Measurements from ENCODE around the gene TGFBR2. TPM values are rescaled to one million over a fixed set of nuclear protein-coding genes. Genes with fewer than 3 reads are reported as not detected.

Gene TGFBR2
- total RNA-seq, 6 donors from 2014 or later, result 82.8 to 385 (median 285) TPM

GRCh38 chr3:30696403-30696819 lies 90.0 kb downstream of the TGFBR2 start:
- ATAC-seq (ENCODE audit: low FRiP score in 2 of 2) (no peak), DNase-seq (no peak)
- 50 to 65% methylated on average over 3 of the region's 3 CpGs for WGBS, 2 donors
- no peaks in the 10 kb centered on the region for H3K9me3 ChIP-seq
- no peak overlapping the region for H3K27ac ChIP-seq
- TF ChIP-seq POLR2AphosphoS5 (IDR thresholded peaks at IDR 0.05) (no peak), POLR2A (IDR thresholded peaks at IDR 0.05) (no peak), CTCF (IDR thresholded peaks at IDR 0.05) (no peak), EP300 (IDR thresholded peaks at IDR 0.05) (no peak)
- H3K36me3 ChIP-seq, result peaks cover 9 to 65% (median 21%) of the 10 kb centered on the region in 4 donors
- H3K27me3 ChIP-seq, result no peaks in the 10 kb centered on the region
- H3K4me1 ChIP-seq, result peaks cover 2 to 21% (median 18%) of the 10 kb centered on the region in 4 donors
- H3K4me3 ChIP-seq, result no peak overlapping the region

- DNase-seq (no peak), ATAC-seq (ENCODE audit: low FRiP score in 2 of 2) (no peak)
- Histone ChIP-seq H3K36me3 (peaks cover 7 to 60% (median 19%) of the 10 kb centered on the region in 4 donors), H3K27ac (no peak overlapping the region), H3K4me1 (peaks cover 0 to 16% (median 13%) of the 10 kb centered on the region in 4 donors), H3K27me3 (no peaks in the 10 kb centered on the region), H3K9me3 (no peaks in the 10 kb centered on the region), H3K4me3 (no peak overlapping the region)
- TF ChIP-seq EP300 (IDR thresholded peaks at IDR 0.05) (no peak), POLR2A (IDR thresholded peaks at IDR 0.05) (no peak), POLR2AphosphoS5 (IDR thresholded peaks at IDR 0.05) (no peak), CTCF (IDR thresholded peaks at IDR 0.05) (no peak)
- WGBS, 2 donors, result 88% methylated on average over 2 of the region's 2 CpGs
Observed at GRCh38 chr3:30696896-30697295, 90.5 kb downstream of the TGFBR2 start.

GRCh38 chr3:30698549-30698948 lies 92.1 kb downstream of the TGFBR2 start:
- H3K4me1 ChIP-seq, result peaks cover 0 to 4% (median 1%) of the 10 kb centered on the region in 4 donors
- peaks cover 5 to 45% (median 10%) of the 10 kb centered on the region in 4 donors for H3K36me3 ChIP-seq
- H3K27me3 ChIP-seq, result no peaks in the 10 kb centered on the region
- 50 to 72% methylated on average over 2 of the region's 2 CpGs for WGBS, 2 donors
- ATAC-seq (ENCODE audit: low FRiP score in 2 of 2) (no peak), DNase-seq (no peak)
- H3K9me3 ChIP-seq, result peaks cover 0 to 5% (median 0%) of the 10 kb centered on the region in 4 donors
- TF ChIP-seq EP300 (IDR thresholded peaks at IDR 0.05), result no peak
- H3K4me3 ChIP-seq, result no peak overlapping the region
- H3K27ac ChIP-seq, result no peak overlapping the region

- Histone ChIP-seq H3K4me3 (no peak overlapping the region), H3K4me1 (no peaks in the 10 kb centered on the region), H3K9me3 (peaks cover 0 to 5% (median 0%) of the 10 kb centered on the region in 4 donors), H3K27me3 (no peaks in the 10 kb centered on the region), H3K27ac (no peak overlapping the region), H3K36me3 (peaks cover 0 to 31% (median 6%) of the 10 kb centered on the region in 4 donors)
- DNase-seq (no peak), ATAC-seq (ENCODE audit: low FRiP score in 2 of 2) (no peak)
- no peak for TF ChIP-seq CTCF (IDR thresholded peaks at IDR 0.05)
- TF ChIP-seq POLR2AphosphoS5 (IDR thresholded peaks at IDR 0.05), result no peak
- TF ChIP-seq POLR2A (IDR thresholded peaks at IDR 0.05), result no peak
- TF ChIP-seq EP300 (IDR thresholded peaks at IDR 0.05), result no peak
- 93 to 94% methylated on average over 4 of the region's 4 CpGs for WGBS, 2 donors
Observed at GRCh38 chr3:30699927-30700326, 93.5 kb downstream of the TGFBR2 start.

GRCh38 chr3:30700702-30701321 lies 94.4 kb downstream of the TGFBR2 start:
- Histone ChIP-seq H3K36me3 (peaks cover 0 to 23% (median under 1%) of the 10 kb centered on the region in 4 donors), H3K27ac (no peak overlapping the region), H3K27me3 (no peaks in the 10 kb centered on the region), H3K9me3 (peaks cover 0 to 5% (median 0%) of the 10 kb centered on the region in 4 donors), H3K4me1 (no peaks in the 10 kb centered on the region), H3K4me3 (no peak overlapping the region)
- WGBS, 2 donors, result 94 to 96% methylated on average over 3 of the region's 3 CpGs
- no peak for TF ChIP-seq CTCF (IDR thresholded peaks at IDR 0.05)
- ATAC-seq (ENCODE audit: low FRiP score in 2 of 2), result no peak
- DNase-seq, result no peak
